ENCODE measurements around the gene IKZF4. TPM values are rescaled to one million over a fixed set of nuclear protein-coding genes. Genes with fewer than 3 reads are reported as not detected.
"Not testable (repeated sequence)": the region's sequence is repeated elsewhere in the genome, so short reads cannot be mapped to it uniquely, and the experiment has no call there.

Gene IKZF4
- total and polyA plus RNA-seq, 7 donors: 1.6 to 8.2 (median 5.9) TPM

DNA sequence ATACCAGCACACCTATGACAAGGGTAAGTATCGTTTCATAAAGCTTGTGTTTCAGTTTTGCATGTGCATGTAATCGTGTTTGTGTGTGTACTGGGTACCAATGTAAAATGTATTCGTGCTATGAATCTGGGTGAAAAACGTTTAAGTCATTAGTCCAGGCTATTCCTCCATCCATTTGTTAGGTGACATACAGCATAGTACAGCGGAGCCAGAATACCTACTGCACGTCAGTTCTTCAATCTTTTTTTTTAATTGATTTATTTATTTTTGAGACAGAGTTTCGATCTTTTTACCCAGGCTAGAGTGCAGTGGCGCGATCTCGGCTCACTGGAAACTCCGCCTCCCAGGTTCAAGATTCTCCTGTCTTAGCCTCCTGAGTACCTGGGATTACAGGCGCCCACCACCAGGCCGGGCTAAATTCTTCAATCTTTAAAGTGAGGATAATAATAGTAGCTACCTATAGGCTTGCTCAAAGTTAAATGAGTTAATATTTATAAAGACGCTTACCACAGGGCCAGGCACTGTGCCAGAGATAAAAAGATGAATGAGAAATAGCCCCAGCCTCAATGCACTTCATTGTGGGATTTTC lies 20.2 kb downstream of the IKZF4 start:
- Histone ChIP-seq H3K4me3 (peak overlapping the region; percentile 93), H3K27ac (peak overlapping the region; percentile 99), H3K4me1 (peaks cover 17% of the 10 kb centered on the region), H3K36me3 (ENCODE audit: insufficient read depth in 1 of 2, low read depth in 1 of 2) (peaks cover 7 to 45% of the 10 kb centered on the region in 2 donors), H3K27me3 (ENCODE audit: insufficient read depth in 3 of 3, low read length in 2 of 3) (no peaks in the 10 kb centered on the region), H3K9me3 (no peaks in the 10 kb centered on the region)
- ATAC-seq (no peak), DNase-seq (no peak)
- intact Hi-C loops (cut with DNase I): loop anchor here in 1 of 2 donors (2.0 kb wide), 1 partner anchor 44 kb away; the partner anchor contains the start of gene SUOX
- TF ChIP-seq CTCF (IDR thresholded peaks at IDR 0.05): no peak
- 64 to 66% (median 64%) methylated on average over 14 of the region's 14 CpGs for WGBS, 3 donors

GRCh38 chr12:56041552-56042429 lies 20.9 kb downstream of the IKZF4 start, which contains the start of gene RPS26:
Gene RPS26, plus strand, starts transcription at chr12:56041918. Its CDS starts 249 bp downstream, at chr12:56042167.
- peak; percentile 43 for TF ChIP-seq CTCF (IDR thresholded peaks at IDR 0.05)
- peak; percentile 96 to 99 for DNase-seq
- ATAC-seq: peak; percentile 94 to 96 (median 96)
- intact Hi-C loops (cut with DNase I): loop anchor here in 1 of 2 donors (2.0 kb wide), 1 partner anchor 45 kb away; the partner anchor contains the start of gene SUOX
- H3K4me3 ChIP-seq: peak within 1 kb of the TSS; percentile 93
- peaks cover 7 to 38% of the 10 kb centered on the region in 2 donors for H3K36me3 ChIP-seq (ENCODE audit: insufficient read depth in 1 of 2, low read depth in 1 of 2)
- H3K4me1 ChIP-seq: peaks cover 17% of the 10 kb centered on the region
- H3K27ac ChIP-seq: peak within 1 kb of the TSS; percentile 99
- 0% methylated on average over 47 to 50 of the region's 50 CpGs for WGBS, 3 donors
- H3K9me3 ChIP-seq: no peaks in the 10 kb centered on the region
- no peaks in the 10 kb centered on the region for H3K27me3 ChIP-seq (ENCODE audit: insufficient read depth in 3 of 3, low read length in 2 of 3)

DNA sequence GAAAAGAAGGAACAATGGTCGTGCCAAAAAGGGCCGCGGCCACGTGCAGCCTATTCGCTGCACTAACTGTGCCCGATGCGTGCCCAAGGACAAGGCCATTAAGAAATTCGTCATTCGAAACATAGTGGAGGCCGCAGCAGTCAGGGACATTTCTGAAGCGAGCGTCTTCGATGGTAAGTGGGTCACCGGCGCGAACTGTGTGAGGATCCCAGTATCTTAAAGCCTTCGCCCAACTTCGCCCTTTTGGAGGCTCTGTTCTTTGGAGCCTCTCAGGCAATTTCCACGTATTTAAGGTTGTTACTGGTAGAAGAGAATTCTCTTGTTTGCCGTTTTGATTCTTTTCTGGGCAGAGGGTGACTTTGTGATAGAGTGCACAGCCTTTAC lies 21.6 kb downstream of the IKZF4 start:
- H3K4me3 ChIP-seq: peak overlapping the region; percentile 93
- H3K27me3 ChIP-seq (ENCODE audit: insufficient read depth in 3 of 3, low read length in 2 of 3); H3K9me3 ChIP-seq; intact Hi-C loops (cut with DNase I); DNase-seq: not testable (repeated sequence)
- H3K27ac ChIP-seq: peak overlapping the region; percentile 99
- peaks cover 17% of the 10 kb centered on the region for H3K4me1 ChIP-seq
- ATAC-seq: peak in 1 of 4 donors; percentile 37
- peaks cover 7 to 35% of the 10 kb centered on the region in 2 donors for H3K36me3 ChIP-seq (ENCODE audit: insufficient read depth in 1 of 2, low read depth in 1 of 2)
- 0 to 5% (median 1%) methylated on average over 17 to 20 of the region's 20 CpGs for WGBS, 3 donors

DNA sequence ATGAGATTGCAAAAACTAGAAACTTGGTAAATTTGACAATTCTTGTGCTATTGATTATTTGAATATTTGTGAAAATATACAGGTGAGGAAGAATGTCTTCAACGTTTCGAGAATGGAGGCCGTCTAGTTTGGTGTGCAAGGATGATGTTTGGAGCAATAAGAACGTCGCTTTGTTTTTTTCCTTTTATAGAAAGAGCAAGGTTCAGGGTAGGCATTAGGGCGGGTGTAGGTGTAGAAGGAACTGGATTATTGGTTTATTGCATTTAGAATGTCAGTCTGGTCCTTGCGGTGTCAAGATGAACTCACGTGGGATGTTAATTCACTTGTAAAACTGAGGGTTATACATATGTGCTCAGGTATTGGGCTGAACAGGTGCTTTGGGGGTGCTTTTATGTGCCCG lies 22.0 kb downstream of the IKZF4 start:
- no peaks in the 10 kb centered on the region for H3K9me3 ChIP-seq
- intact Hi-C loops (cut with DNase I): no loop called here
- ATAC-seq (no peak), DNase-seq (no peak)
- TF ChIP-seq CTCF (IDR thresholded peaks at IDR 0.05): no peak
- no peaks in the 10 kb centered on the region for H3K27me3 ChIP-seq (ENCODE audit: insufficient read depth in 3 of 3, low read length in 2 of 3)
- peaks cover 7 to 35% of the 10 kb centered on the region in 2 donors for H3K36me3 ChIP-seq (ENCODE audit: insufficient read depth in 1 of 2, low read depth in 1 of 2)
- 37 to 43% (median 40%) methylated on average over 9 of the region's 9 CpGs for WGBS, 3 donors
- peak overlapping the region; percentile 99 for H3K27ac ChIP-seq
- peak overlapping the region; percentile 93 for H3K4me3 ChIP-seq
- H3K4me1 ChIP-seq: peaks cover 17% of the 10 kb centered on the region
